NT2/D1 (cell line): ENCODE results near the gene SS18.

ENCODE experiments used
- YY1 ChIP-seq: IDR thresholded peaks from 2 replicates; pipeline ENCODE4 v1.6.1; 2011; ENCODE audit not compliant: insufficient read length, insufficient read depth
- ZNF274 ChIP-seq: IDR thresholded peaks from 2 replicates; pipeline ENCODE4 v1.6.1; 2011; ENCODE audit warnings: mild to moderate bottlenecking, low read depth, low read length

DNA sequence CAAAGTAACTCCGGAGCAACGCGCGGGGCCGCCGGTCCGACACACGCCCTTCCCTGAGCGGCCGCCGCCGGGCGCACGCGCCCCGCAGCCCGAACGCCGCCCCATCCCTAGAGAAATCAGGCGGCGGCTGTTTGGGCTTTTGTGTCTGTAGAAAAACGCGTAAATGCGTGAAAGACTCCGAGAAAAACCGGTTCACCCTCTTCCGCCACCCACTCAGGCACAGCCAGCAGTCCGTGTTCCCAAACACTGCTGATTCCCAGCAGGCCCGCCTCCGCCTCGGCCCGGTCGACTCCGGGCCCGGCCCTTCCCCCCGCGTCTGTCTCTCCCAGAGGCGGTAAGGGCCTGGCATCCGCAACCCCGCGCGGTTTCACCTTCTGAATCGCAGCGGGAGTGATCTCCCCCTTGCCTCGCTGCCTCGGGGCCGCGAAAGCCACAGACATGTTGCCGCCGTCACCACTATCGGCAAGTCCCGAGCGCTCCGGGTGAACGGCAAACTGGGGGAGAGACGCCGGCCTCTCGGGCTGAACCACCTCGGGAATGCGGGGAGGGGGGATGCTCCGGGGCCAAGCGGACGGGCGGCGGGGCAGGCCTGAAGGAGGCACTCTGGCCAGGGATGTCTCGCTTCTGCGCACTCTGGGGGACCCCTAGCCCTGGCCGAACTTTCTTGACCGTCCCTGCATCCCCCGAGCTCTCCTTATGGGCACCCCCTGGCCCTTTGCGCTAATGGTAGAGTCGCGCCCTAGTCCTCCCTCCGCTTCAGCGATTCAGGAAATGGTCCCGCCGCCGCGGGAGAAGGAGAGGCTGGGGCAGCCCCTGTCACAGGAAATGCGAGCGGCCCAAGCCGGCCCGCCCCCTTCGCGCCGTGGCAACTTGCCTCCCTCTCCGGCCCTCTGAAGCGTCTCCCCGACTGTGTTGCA, at the start of gene SS18:
- TF ChIP-seq YY1 (no peak), ZNF274 (no peak)
